Hematopoietic multipotent progenitor cell (in vitro differentiated cells): ENCODE measurements around the gene WDR49. TPM values are rescaled to one million over a fixed set of nuclear protein-coding genes. Genes with fewer than 3 reads are reported as not detected.
"Not testable (repeated sequence)": the region's sequence is repeated elsewhere in the genome, so short reads cannot be mapped to it uniquely, and the experiment has no call there.

Source experiments
- DNase-seq, 3 donors: peaks; one replicate each; pipeline ENCODE4 v3.0.0-alpha.2; 2011 to 2015; ENCODE audit warnings: low read depth in 2 of 3, low spot score in 2 of 3
- total RNA-seq: library from RNA; depleted of rRNA; stranded (reverse); fragments of >200 nt; gene quantifications from one replicate; pipeline ENCODE4 v1.2.3, GENCODE V29; 2012

Gene WDR49
- total RNA-seq, 1 donor: 23.2 TPM

GRCh38 chr3:167615030-167615429 lies 38.7 kb downstream of the WDR49 start:
- no peak for DNase-seq

- DNase-seq: not testable (repeated sequence)
Measured at GRCh38 chr3:167614196-167614595, 39.5 kb downstream of the WDR49 start.

GRCh38 chr3:167611718-167612117 lies 42.0 kb downstream of the WDR49 start:
- no peak for DNase-seq

DNA sequence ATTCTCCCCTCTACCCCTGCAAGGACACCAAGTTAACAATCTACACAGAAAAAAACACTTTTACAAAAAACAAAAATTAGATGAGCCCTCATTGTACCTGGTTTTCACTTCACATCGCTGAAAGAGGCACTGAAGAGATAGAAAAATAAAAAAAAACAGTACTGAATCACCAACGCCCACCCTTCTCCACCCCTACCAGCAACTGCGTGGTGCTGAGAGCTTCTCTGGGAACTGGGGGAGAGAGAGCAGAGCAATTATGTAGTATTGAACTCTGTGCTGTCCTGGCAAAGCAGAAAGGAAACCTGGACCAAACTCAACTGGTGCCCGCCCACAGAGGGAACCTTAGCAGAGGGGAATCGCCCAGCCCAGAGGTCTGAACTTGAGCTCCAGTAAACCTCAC lies 44.6 kb downstream of the WDR49 start:
- no peak for DNase-seq

- DNase-seq: no peak
Measured at GRCh38 chr3:167606836-167607235, 46.9 kb downstream of the WDR49 start.

DNA sequence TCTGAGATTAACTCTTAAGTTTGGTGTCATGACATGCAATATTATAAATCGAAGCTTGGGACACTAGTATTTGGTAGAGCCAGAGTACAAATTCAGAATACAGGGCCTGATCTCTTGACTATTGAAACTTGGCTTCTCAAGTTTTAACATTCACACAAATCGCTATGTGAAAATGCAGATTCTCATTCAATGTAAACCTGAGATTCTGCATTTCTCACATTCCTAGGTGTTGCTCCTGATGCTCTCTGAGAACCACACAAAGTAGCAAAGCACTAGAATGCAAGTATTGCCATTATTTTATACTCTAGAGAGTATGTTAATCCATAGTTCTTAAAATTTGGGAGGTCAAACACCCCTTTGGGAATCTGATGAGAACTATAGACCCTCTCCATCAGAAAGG lies 47.9 kb downstream of the WDR49 start:
- DNase-seq: no peak

DNA sequence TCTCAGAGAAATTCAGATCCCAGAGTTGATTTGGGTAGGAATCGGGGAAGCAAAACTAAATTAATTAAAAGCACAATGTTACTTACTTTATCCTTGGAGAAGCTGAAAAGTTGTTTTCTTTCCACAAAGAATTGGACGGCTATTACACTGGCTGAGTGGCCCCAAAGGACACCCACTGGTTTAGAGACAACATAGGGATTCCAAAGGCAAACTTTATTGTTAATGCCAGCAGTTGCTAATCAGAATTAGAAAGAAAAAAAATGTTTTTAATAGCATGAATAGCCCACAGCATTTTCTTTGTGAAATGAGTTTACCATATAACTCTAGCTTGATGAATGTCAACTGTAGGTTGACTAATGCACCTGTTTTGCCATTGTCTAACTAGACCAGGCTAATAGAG lies 51.7 kb downstream of the WDR49 start:
- DNase-seq: no peak

GRCh38 chr3:167587651-167588050 lies 66.1 kb downstream of the WDR49 start:
- no peak for DNase-seq

DNA sequence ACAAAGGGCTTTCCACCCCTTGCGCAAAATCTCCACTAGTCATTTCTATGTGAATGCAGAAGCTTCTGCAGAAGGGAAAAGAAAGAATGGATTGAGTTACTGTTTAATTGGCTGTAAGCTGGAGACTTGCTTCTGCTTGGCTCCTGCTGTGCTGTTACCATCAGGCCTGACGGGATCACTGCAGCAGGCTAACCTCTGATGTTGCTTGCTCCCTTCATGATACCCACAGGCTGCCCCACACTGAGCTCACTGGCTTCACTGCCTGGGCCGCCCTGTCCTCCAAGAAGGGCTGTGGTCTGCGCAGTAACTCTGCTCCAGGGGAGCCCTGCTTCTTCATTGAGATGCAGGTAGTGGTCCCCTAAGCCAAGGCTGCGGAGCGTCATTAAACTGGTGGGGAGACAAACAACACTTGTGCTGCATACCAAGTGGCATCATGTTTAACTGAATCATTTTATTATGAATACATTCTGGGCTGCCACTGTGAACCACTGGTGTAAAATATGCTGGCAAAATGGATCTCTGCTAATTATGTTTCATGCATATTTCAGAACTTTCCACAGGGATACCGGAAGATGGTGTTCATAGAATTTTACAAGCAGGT lies 78.6 kb downstream of the WDR49 start:
- no peak for DNase-seq

- DNase-seq: no peak
Measured at GRCh38 chr3:167572991-167573390, 80.8 kb downstream of the WDR49 start.

DNA sequence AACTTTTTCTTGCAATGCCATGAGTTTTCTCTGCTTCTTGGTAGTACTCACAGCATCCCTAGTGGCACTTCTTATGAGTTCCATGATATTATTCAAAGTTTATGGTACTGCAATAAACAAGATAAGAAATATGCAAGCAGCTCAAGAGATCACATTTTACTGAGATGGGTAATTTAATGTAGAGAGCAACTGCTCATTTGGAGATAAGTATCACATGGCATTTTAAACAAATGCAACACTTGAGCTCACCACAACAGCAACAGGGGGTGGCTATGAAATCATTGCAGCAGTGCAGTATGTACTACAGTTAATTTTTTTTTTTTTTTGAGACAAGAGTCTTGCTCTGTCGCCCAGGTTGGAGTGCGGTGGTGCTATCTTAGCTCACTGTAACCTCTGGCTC lies 85.1 kb downstream of the WDR49 start:
- DNase-seq: no peak

DNA sequence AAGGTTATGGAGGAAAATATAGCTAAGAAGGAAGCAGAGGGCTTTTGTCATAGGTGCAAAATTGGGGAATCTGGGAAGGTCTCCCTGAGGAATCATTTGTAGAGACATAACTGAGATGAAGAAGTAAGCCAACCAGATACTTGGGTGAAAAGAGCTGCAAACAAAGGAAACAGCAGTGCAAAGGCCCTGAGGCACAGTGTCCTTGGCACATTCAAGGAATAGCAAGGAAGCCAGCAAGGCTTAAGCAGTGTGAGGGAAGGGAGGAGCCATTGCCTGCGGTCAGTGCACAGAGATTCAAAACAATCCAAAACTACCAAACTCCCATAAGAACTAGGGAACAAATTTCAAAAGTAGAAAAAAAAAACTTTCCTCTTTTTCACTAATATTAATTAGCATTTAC lies 88.3 kb downstream of the WDR49 start:
- no peak for DNase-seq

DNA sequence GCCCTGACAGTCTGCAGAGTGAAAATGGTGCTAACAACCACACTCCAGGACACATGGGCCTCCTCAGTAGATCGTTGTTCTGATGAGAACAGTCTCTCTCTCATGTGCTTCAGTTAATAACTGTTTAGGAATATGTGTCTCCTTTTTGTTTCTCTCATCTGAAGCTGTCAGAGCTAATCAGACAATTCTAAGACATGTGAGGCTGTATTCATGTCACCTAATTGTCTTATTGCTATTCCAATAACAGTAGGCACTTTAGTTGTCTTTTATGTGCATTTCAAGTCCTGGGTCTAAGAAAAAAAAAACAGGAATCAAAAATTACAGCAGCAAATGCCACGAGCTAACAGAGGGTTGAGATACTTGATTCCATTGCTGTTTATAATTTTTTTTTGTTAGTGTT lies 89.1 kb downstream of the WDR49 start:
- DNase-seq: no peak

DNA sequence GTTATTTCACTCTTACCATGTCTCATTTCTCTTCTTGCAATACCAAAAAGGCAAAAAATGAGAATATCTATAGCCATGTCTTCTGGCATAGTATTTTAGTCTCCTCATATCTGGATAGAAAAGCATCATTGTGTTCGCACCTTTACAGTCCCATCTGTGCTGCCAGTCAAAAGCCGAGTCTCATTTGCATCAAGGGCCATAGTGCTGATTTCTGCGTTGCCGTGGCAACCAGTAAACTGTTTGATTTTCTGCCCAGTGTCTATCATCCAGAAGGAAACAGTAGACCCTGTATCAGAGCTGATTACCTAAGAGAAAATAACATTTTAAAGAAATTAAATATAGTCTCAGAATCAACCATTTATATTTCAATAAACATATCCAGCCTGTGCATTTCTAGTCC lies 93.8 kb downstream of the WDR49 start:
- DNase-seq: peak in 1 of 3 donors; percentile 2

DNA sequence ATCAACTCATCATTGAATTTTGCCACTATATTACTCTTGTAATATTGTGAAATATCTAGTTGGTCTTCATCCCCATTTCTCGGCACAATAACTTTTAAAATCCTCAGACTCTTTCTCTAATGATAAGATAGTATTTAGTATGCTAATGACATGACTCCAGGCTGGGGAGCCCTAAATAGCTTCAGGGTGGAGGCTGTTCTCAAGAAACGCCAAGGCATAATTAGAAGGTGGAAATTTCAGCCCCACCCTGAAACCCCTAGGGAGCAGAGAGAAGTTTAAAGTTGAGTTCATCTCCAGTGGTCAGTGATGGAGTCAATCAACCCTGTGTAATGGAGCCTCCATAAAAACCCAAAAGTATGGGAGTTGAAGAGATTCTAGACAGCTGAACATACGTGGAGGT lies 98.8 kb downstream of the WDR49 start:
- DNase-seq: no peak

DNA sequence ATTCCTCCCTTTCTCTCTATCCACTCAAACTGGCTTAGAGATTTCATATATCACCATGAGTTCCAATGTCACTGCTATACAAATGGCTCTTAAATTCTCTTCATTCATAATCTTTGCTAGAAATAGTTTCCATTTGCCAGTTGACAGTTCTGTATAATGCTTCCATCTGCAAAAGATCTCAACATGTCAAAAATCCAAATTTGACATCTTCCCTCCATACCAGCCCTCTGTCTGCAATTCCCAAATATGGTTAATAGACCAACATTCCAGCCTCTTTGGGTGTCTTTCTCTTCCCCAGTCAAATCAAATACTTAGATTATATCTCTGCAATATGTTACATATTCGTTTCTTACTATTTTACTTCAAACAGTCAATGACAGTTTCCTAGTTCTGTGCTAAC lies 115.7 kb downstream of the WDR49 start:
- DNase-seq: no peak

DNA sequence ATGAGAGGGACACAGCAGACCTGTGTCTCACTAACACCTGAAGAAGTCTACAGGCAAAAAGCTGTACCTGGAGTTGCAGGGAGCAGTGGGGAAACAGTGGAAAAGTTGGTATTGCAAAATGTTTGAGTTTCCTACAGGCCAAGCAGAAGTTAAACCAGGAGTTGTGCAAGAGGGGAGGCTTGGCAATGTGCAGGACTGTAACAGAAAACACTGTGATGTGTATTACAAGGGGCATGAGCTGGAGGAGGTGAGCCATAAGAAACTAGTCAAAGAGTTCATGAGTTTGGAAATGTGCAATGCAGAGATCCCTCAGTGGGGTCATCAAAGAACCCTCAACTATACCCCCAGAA lies 132.8 kb downstream of the WDR49 start:
- no peak for DNase-seq

DNA sequence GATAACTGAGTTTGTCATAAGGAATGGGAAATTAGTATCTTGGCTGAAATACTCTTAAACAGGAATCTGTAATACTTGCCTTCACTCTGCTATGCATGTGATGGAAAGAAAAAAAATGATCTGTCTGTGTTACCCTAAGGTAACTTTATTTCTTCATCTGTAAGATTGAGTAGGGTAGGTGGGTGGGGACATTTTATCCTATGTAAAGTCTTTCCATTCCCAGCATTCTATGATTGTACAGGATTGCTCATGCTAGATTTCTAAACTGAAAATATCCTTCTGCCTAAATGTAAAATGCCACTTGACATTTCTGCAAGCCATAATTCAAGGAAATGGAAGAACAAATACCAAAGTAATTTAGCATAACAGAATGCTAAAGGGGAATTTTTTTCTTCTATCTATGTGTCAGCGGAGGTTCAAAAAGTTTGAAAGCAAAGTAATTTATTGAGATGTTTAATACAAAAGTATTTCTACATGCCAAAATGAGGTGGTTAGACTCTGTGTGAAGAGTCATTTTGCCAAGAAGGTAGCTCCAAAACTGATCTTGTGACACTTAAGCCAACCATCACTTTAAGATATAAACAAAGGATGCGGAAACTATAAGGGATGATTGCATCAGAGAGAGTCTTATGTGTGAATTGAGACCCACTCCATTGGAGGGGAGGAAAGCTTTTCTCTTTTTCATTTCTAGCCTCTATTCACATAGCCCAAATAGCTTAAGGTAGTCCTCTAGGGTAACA lies 133.3 kb downstream of the WDR49 start:
- no peak for DNase-seq

DNA sequence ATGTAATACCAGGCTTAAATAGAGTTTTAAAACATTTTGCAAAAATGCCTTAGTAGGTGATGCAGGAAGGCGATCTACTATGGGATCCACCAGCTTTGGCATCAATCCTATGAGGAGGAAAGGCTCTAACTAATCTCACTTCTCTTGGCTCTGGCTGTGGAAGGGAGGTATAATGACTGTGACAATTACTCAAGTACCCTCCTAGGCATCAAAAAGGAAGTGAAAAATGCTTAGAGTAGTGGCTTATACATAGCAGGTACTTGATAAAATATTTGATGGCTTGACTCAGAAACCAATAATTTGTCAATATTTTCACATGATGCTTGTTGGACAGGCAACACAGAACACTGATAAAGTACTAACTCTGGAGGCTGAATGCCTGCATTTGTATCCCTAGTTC lies 145.8 kb downstream of the WDR49 start:
- DNase-seq: no peak

DNA sequence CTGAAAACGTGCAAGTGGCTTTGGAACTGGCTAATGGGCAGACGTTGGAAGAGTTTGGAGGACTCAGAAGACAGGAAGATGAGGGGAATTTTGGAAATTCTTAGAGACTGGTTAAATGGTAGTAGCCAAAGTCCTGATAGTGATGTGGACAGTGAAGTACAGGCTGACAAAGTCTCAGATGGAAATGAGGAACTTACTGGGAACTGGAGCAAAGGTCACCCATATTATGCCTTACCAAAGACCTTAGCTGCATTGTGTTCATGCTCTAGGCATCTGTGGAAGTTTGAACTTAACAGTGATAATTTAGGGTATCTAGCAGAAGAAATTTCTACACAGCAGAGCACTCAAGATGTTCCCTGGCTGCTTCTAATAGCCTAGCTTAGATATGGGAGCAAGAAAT lies 151.3 kb downstream of the WDR49 start:
- peak in 1 of 3 donors; percentile 5 for DNase-seq

GRCh38 chr3:167501941-167502340 lies 151.8 kb downstream of the WDR49 start:
- no peak for DNase-seq

GRCh38 chr3:167497903-167498302 lies 155.8 kb downstream of the WDR49 start:
- DNase-seq: no peak

DNA sequence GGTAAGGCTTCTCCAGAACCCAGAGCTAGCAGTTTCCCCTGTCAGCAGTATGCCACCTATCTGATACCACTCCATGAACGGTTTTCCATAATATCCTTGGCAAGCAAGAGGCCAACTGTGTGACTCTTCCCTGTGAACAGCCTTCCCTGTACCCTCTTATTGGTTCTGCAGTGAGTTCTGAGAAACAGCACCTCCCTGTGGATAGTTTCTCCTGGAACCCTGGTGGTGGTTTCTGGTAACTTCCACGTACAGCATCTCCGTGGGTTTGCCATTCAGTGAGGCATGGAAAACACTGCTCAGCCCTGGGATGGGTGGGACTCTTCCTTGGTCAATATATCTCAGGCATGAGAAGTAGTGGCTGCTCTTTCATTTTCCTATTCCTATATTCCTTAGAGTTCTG lies 160.5 kb downstream of the WDR49 start:
- no peak for DNase-seq
